ENCODE measurements around the gene STAT5B. TPM values are rescaled to one million over a fixed set of nuclear protein-coding genes. Genes with fewer than 3 reads are reported as not detected.

STAT5B gene
- total and polyA plus RNA-seq, 2 of the 13 experiments (the other 11 are each of a cell fraction or from before 2014, with no cell fraction given), result 21.0 to 42.8 TPM

DNA sequence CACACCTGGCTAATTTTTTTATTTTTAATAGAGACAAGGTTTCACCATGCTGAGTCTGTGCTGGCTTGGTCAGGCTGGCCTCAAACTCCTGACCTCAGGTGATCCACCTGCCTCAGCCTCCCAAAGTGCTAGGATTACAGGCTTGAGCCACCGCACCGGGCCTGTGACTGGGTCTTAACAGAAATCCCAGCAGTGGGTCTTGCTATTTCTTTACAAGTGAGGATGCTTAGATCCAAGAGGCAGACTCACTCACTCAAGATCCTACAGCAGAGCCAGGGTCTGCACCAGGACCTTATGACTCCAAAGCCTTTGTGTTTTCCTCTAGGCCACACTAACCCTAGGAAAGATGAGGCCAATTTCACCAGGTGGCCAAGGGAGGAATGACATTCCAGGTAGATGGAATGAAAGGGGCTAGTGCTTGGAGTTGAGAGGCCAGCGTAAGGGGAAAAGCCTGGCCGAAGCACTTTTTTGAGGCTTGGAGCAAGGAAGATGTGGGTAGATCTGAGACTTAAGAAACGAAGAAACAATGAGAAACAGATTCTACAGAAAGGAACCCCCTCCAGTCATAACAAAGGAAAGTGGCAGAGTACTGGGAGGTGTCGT, 6.4 kb upstream of the STAT5B start:
- Histone ChIP-seq H3K36me3 (replicated peaks in 1 of 2; ENCODE audit: control insufficient read depth in 1 of 2, insufficient read depth in 2 of 2, low read length in 2 of 2) (no peaks in the 10 kb centered on the region), H3K27ac (ENCODE audit: extremely low read length, insufficient read depth, low read length) (no peak overlapping the region), H2AFZ (ENCODE audit: low read length) (no peak overlapping the region), H3K4me1 (ENCODE audit: insufficient read depth, low read length) (peaks cover 54% of the 10 kb centered on the region), H3K27me3 (ENCODE audit: control insufficient read depth in 1 of 2, insufficient read depth in 2 of 2, low read length in 2 of 2) (peaks cover 4 to 33% of the 10 kb centered on the region in 2 experiments; a peak in 4 of 5 replicates), H3K79me2 (ENCODE audit: insufficient read depth, low read length) (no peaks in the 10 kb centered on the region), H3K9me3 (ENCODE audit: low read length) (no peaks in the 10 kb centered on the region), H3K4me3 (replicated peaks in 1 of 3; ENCODE audit: insufficient read depth in 1 of 3, low read depth in 2 of 3, low read length in 3 of 3) (no peak overlapping the region), H3K9ac (ENCODE audit: insufficient read depth, low read depth, low read length) (no peak overlapping the region), H4K20me1 (ENCODE audit: insufficient read depth, low read length) (no peaks in the 10 kb centered on the region), H3K4me2 (ENCODE audit: low read depth, low read length) (no peak overlapping the region)
- CTCF ChIA-PET (ENCODE audit: low intra/inter-chr PET ratio, low total read pairs), result no interaction called here
- intact Hi-C loops (cut with micrococcal nuclease; ENCODE audit: unreplicated experiment), result loop anchor here (5.0 to 10.0 kb wide), 2 partner anchors 35 to 58 kb away; no protein-coding TSS in a partner anchor
- ATAC-seq (peak; percentile 71), FAIRE-seq (peak; percentile 85), DNase-seq (ENCODE audit: low spot score) (no peak)
- POLR2A ChIA-PET, result no interaction called here
- 40% methylated on average over 6 of the region's 6 CpGs for WGBS (ENCODE audit: low lambda C conversion rate)
- TF ChIP-seq ZNF660 (CRISPR knock-in tag; IDR thresholded peaks at IDR 0.05; ENCODE audit: borderline replicate concordance, low read depth), result no peak
- TF ChIP-seq, protein P1, sequence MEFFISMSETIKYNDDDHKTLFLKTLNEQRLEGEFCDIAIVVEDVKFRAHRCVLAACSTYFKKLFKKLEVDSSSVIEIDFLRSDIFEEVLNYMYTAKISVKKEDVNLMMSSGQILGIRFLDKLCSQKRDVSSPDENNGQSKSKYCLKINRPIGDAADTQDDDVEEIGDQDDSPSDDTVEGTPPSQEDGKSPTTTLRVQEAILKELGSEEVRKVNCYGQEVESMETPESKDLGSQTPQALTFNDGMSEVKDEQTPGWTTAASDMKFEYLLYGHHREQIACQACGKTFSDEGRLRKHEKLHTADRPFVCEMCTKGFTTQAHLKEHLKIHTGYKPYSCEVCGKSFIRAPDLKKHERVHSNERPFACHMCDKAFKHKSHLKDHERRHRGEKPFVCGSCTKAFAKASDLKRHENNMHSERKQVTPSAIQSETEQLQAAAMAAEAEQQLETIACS (CRISPR knock-in tag; IDR thresholded peaks at IDR 0.05), result no peak
- peak; percentile 83 for TF ChIP-seq TEAD3 (CRISPR knock-in tag; optimal IDR thresholded peaks at IDR 0.05; ENCODE audit: borderline replicate concordance)
- TF ChIP-seq, protein P2, sequence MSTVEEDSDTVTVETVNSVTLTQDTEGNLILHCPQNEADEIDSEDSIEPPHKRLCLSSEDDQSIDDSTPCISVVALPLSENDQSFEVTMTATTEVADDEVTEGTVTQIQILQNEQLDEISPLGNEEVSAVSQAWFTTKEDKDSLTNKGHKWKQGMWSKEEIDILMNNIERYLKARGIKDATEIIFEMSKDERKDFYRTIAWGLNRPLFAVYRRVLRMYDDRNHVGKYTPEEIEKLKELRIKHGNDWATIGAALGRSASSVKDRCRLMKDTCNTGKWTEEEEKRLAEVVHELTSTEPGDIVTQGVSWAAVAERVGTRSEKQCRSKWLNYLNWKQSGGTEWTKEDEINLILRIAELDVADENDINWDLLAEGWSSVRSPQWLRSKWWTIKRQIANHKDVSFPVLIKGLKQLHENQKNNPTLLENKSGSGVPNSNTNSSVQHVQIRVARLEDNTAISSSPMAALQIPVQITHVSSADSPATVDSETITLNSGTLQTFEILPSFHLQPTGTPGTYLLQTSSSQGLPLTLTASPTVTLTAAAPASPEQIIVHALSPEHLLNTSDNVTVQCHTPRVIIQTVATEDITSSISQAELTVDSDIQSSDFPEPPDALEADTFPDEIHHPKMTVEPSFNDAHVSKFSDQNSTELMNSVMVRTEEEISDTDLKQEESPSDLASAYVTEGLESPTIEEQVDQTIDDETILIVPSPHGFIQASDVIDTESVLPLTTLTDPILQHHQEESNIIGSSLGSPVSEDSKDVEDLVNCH (CRISPR knock-in tag; IDR thresholded peaks at IDR 0.05), result no peak
- TF ChIP-seq ZMYM3 (CRISPR knock-in tag; IDR thresholded peaks at IDR 0.05), result 0 out of 2 replicates have a peak, but pooled peaks have one; percentile 19
- TF ChIP-seq TEAD2 (CRISPR knock-in tag; IDR thresholded peaks at IDR 0.05), result no peak
- no peak for TF ChIP-seq RFXAP (CRISPR knock-in tag; IDR thresholded peaks at IDR 0.05; ENCODE audit: borderline replicate concordance)
- 0 out of 2 replicates have a peak, but pooled peaks have one; percentile 38 for TF ChIP-seq ZNF572 (CRISPR knock-in tag; IDR thresholded peaks at IDR 0.05)
- TF ChIP-seq, protein P3, sequence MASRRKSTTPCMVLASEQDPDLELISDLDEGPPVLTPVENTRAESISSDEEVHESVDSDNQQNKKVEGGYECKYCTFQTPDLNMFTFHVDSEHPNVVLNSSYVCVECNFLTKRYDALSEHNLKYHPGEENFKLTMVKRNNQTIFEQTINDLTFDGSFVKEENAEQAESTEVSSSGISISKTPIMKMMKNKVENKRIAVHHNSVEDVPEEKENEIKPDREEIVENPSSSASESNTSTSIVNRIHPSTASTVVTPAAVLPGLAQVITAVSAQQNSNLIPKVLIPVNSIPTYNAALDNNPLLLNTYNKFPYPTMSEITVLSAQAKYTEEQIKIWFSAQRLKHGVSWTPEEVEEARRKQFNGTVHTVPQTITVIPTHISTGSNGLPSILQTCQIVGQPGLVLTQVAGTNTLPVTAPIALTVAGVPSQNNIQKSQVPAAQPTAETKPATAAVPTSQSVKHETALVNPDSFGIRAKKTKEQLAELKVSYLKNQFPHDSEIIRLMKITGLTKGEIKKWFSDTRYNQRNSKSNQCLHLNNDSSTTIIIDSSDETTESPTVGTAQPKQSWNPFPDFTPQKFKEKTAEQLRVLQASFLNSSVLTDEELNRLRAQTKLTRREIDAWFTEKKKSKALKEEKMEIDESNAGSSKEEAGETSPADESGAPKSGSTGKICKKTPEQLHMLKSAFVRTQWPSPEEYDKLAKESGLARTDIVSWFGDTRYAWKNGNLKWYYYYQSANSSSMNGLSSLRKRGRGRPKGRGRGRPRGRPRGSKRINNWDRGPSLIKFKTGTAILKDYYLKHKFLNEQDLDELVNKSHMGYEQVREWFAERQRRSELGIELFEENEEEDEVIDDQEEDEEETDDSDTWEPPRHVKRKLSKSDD (CRISPR knock-in tag; IDR thresholded peaks at IDR 0.05; ENCODE audit: low read depth), result no peak
- TF ChIP-seq RORA (CRISPR knock-in tag; IDR thresholded peaks at IDR 0.05), result no peak
- no peak for TF ChIP-seq MEF2D (CRISPR knock-in tag; IDR thresholded peaks at IDR 0.05)
- no peak for TF ChIP-seq RAD21 (CRISPR knock-in tag; IDR thresholded peaks at IDR 0.05)
- peak; percentile 24; the same call in 1 of the 2 replicates for TF ChIP-seq SMC3 (IDR thresholded peaks at IDR 0.05; ENCODE audit: low read length)
- no peak for TF ChIP-seq GLI4 (CRISPR knock-in tag; IDR thresholded peaks at IDR 0.05; ENCODE audit: borderline replicate concordance)
- in situ Hi-C loops (cut with HindIII; ENCODE audit: extremely low pct_ligation_motif_present, low pct_unique_long_range_greater_than_20kb), result no loop called here
- no TSS peak for BruUV-seq (replicated peaks)
